OCI-LY7 (cell line): ENCODE measurements around the gene SH3PXD2A.

Experiments
- CTCF ChIP-seq: fragments of 200-600 bp; sonication (generic); conservative IDR thresholded peaks from 2 replicates; pipeline ENCODE4 v1.5.1; 2014; ENCODE audit warnings: mild to moderate bottlenecking, antibody characterized with exemption, low read length, moderate library complexity, mixed read lengths
- EZH2phosphoT487 ChIP-seq: fragments of 200-600 bp; sonication (generic); IDR thresholded peaks from 2 replicates; pipeline ENCODE4 v1.6.1; 2018; ENCODE audit warnings: low read depth, borderline replicate concordance, mild to moderate bottlenecking, mixed run types, antibody characterized with exemption, low read length, moderate library complexity, mixed read lengths

GRCh38 chr10:103814105-103814504 lies 41.3 kb downstream of the SH3PXD2A start:
- TF ChIP-seq CTCF, result no peak
- no peak for TF ChIP-seq EZH2phosphoT487
